AG09309 (cell line): ENCODE results near the gene CLDN2.

ENCODE experiments used
- DNase-seq: peaks from one replicate; pipeline ENCODE4 v3.0.0-alpha.2; 2010; ENCODE audit warnings: low read depth
- H3K4me3 ChIP-seq: 2 replicates; pipeline ENCODE4 v1.5.1; 2011; ENCODE audit warnings: mild to moderate bottlenecking, low read depth, low read length, moderate library complexity; ENCODE audit not compliant: control insufficient read depth
- TF ChIP-seq, protein P1 (sequence below): IDR thresholded peaks from 2 replicates; pipeline ENCODE4 v1.5.1; 2011; ENCODE audit warnings: mild to moderate bottlenecking, low read depth, low read length, inconsistent platforms; ENCODE audit not compliant: insufficient read depth, control insufficient read depth; ENCODE audit errors: missing control alignments

Gene CLDN2

DNA sequence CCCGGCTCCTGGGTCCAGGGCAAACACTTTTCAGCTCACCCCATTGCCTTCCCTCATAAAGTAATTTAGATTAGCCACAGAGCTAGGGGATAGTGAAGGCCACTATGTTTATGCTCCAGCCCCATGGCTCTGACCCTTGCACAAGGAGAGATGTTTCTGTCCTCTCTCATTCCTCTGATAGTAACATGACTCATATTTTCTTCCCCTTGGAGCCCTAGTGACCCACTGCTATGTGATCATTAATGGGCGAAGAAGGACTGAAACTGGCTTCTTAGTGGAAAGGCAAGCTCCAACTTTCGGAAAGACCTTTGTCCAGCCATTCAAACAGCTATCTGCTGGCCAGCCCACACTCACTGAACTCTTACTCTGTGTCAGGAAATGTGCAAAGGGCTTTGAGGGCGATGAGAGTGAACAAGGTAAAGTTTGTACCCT lies 12.3 kb downstream of the CLDN2 start:
- no peak overlapping the region for H3K4me3 ChIP-seq
- DNase-seq = no peak
- TF ChIP-seq, protein P1, sequence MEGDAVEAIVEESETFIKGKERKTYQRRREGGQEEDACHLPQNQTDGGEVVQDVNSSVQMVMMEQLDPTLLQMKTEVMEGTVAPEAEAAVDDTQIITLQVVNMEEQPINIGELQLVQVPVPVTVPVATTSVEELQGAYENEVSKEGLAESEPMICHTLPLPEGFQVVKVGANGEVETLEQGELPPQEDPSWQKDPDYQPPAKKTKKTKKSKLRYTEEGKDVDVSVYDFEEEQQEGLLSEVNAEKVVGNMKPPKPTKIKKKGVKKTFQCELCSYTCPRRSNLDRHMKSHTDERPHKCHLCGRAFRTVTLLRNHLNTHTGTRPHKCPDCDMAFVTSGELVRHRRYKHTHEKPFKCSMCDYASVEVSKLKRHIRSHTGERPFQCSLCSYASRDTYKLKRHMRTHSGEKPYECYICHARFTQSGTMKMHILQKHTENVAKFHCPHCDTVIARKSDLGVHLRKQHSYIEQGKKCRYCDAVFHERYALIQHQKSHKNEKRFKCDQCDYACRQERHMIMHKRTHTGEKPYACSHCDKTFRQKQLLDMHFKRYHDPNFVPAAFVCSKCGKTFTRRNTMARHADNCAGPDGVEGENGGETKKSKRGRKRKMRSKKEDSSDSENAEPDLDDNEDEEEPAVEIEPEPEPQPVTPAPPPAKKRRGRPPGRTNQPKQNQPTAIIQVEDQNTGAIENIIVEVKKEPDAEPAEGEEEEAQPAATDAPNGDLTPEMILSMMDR = no peak

DNA sequence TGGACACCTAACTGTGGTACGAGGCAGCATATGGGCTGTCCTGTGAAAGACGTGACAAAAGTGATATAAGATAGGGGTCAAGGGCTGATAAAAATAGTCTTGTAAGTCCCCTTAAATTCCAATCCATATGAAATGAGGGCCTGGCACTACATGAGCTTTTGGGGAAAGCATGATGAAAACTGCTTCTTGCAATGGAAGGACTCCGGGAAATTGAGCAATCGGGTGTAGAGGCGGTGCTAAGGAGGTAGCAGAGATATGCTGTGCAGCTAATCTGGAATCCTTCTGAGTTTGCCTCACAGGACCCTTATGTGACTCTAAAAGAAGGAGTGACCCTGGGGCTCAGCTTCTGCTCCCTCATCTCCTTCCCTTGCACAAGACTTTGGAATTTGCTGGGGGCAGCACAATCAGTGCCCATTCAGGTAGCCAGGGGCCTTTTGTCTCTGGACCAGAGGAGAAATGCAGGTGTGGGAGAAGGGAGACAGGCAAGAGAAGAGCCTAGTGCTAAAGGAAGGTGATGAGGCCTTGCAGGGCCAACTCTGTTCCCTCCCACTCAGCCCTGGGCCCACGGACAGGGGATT lies 12.8 kb downstream of the CLDN2 start:
- no peak for DNase-seq
- TF ChIP-seq, protein P1 = no peak
- no peak overlapping the region for H3K4me3 ChIP-seq

DNA sequence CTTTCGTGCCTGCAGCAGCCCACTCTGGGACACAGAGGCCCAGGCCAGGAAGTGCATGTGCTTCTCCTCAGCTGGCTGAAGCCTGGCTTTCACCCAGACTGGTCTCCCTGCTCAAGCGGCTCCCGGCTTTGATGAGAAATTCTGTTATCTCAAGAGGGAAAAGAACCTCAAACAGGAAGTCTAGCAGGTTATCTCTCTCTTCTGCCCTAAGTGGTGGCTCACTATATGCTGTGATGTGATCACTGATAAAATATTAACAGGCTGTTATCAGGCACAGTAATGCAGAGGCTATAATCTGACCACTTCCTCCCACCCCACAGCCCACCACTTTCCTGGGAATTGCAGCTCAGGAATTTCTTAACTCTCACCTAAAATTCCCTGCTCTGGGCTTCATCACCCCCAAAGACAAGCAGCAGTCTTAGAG lies 13.3 kb downstream of the CLDN2 start:
- DNase-seq = no peak
- TF ChIP-seq, protein P1 = no peak
- no peak overlapping the region for H3K4me3 ChIP-seq

DNA sequence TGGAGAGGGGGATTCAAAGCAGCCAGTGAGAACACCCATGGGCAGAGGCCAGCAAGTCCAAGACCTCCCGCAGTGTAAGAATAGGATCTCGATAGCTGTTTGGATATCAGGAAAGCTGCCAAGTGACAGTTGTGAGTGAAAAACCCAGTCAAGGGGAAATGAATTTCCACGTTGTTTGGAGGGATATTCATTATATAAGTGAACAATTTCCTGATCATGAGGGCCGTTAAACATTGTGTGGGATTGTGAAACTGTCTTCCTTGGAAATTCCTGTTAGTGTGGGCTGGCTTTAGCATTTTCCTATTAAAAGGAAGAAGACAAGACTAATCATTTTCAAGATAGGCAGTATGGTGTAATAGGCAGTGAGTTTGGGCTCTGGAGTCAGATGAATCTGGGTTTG lies 15.0 kb downstream of the CLDN2 start:
- no peak for DNase-seq
- TF ChIP-seq, protein P1 = no peak
- H3K4me3 ChIP-seq = no peak overlapping the region

DNA sequence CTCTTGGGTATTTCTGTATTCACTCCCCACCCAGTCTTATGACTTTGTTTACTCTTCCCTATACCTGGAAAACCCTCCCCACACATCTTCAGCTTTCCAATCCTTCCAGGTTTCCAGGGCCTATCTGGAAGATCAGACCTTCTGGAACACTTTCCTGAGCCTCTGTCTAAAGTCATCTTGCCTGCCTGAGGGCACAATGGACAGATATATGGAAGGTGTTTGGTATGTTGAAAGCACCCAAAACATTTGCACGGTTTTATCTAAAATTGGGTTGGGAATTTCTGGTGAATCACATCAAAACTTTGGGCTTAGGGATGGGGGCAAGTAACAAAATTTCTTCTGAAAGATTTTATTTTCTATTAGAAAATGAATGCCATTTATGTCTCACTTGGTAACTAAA lies 16.0 kb downstream of the CLDN2 start:
- H3K4me3 ChIP-seq = no peak overlapping the region
- TF ChIP-seq, protein P1 = no peak
- DNase-seq = no peak

DNA sequence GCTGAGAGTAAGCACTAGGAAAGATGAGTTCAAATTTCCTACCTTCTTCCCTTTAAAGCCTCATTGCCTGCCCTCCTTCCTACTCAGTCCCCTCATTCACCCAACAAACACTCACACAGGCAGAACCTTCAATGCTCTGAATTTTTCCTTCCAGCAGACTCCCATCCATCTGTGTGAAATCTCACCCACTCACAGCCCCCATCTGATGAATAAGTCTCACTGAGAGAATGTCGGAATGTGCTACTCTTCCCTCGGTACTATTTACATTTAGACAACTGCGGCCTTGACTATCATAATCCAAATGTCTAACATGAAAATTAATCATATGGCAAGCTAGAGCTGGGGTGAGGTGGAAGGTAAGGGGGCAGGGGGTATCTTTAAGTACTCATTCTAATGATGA lies 19.4 kb downstream of the CLDN2 start:
- H3K4me3 ChIP-seq = no peak overlapping the region
- TF ChIP-seq, protein P1 = no peak
- no peak for DNase-seq

DNA sequence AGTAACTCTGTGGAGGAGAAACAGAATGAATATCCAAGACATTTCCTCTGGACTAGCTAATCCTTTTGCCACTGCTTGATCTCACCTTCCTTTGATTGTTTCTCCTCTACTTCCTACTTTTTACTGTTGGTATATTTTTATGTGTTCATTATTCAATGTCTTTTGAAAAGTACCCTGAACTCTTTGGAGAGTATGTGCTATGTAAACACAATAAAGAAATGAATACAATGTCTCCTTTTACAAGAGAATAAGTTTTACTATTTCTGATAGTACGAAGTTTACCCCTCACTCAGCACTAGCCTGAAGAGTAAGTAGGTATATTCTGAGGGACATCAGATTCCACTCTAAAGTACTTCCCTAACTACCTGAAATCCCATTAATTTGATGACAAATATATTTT lies 19.9 kb downstream of the CLDN2 start:
- no peak overlapping the region for H3K4me3 ChIP-seq
- TF ChIP-seq, protein P1 = no peak
- DNase-seq = no peak
